Ectodermal cell (in vitro differentiated cells): Measurements from ENCODE around the gene SMIM9.

ENCODE experiments used
- H3K27ac ChIP-seq: 2 replicates; pipeline ENCODE4 v1.7.0; 2013; ENCODE audit warnings: mild to moderate bottlenecking, low read depth, low read length; ENCODE audit not compliant: insufficient read depth, poor library complexity, severe bottlenecking
- H3K27me3 ChIP-seq: 2 replicates; pipeline ENCODE4 v1.7.0; 2013; ENCODE audit warnings: mild to moderate bottlenecking, low read length; ENCODE audit not compliant: insufficient read depth, control insufficient read depth, poor library complexity, severe bottlenecking
- H3K36me3 ChIP-seq: one replicate; pipeline ENCODE4 v1.7.0; 2013; ENCODE audit warnings: low read length; ENCODE audit not compliant: control insufficient read depth, insufficient read depth
- H3K4me1 ChIP-seq: one replicate; pipeline ENCODE4 v1.7.0; 2013; ENCODE audit warnings: low read length; ENCODE audit not compliant: control insufficient read depth, insufficient read depth
- H3K4me3 ChIP-seq: 2 replicates; pipeline ENCODE4 v1.7.0; 2013; ENCODE audit warnings: low read depth, low read length, control low read depth; ENCODE audit not compliant: insufficient read depth
- H3K9me3 ChIP-seq: 2 replicates; pipeline ENCODE4 v1.7.0; 2013; ENCODE audit warnings: mild to moderate bottlenecking, low read length, moderate library complexity; ENCODE audit not compliant: control insufficient read depth
- WGBS, 2 experiments: methylation state at CpG; one replicate each; pipeline ENCODE4 v1.1.7; 2013; ENCODE audit warnings: missing lambda C conversion rate in 2 of 2; 5-methylcytosine and 5-hydroxymethylcytosine counted together

The SMIM9 gene

DNA sequence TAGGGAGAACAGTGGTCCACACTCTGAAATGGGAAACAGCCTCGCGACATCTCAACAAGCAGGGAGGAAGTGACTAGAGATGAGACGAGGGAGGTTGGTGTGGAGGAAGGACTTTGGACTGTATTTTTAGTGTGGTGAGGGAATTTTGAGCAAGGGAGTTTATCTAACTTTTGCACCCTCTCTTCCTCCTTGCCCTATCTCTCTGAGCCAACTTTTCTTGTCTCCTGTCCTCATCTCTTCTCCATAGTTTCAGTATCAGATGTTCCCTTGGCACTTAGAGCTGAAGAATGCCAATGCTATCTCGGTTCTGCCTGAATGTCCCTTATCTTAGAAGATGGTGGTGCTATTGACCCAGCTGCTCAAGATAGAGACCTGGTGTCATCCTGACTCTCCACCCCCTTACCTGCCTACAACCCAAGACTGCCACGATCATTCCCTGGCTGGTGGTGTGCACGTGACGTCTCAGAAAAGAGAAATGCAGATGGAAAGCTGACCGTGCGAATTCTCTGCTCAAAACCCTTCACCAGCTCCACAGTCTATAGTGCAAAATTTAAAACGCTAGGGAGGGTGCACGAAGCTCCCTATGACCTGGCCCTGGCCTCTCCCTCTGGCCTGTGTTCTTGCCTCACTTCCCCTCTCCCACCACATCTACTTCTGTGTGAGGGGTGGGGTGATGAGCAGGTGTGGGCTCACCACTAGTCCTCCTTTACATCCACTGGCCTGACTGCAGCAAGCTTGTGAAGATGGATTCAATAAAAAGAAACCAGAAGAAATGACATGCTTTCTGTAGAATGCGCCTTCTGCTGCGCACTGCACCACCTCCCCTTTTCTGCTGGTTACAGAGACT, 50.1 kb downstream of the SMIM9 start:
- 89 to 94% methylated on average over 11 to 13 of the region's 13 CpGs for WGBS, 2 experiments
- Histone ChIP-seq H3K4me3 (no peak overlapping the region), H3K27me3 (peaks cover 1% of the 10 kb centered on the region), H3K4me1 (no peaks in the 10 kb centered on the region), H3K9me3 (no peaks in the 10 kb centered on the region), H3K27ac (no peak overlapping the region), H3K36me3 (no peaks in the 10 kb centered on the region)

DNA sequence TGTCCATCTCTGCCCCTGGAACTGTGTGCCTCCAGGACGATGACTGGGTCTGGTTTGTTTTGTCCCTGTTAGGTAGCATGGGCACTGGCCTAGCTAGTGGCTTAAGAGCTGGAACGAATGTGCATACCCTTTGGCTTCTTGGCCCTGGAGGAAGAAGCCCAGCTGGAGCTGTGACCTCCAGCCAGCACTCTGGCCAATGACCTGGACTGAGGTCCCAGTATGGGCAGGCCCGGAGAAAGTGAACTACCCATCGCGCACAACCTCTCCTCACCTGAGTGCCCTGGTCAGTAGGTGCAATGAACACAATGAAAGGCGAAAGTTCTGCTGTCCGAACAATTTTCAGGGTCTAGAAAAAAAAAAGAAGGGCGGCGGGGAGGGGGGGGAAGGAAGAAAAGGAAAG, 53.5 kb downstream of the SMIM9 start:
- H3K27me3 ChIP-seq = no peaks in the 10 kb centered on the region
- no peaks in the 10 kb centered on the region for H3K4me1 ChIP-seq

DNA sequence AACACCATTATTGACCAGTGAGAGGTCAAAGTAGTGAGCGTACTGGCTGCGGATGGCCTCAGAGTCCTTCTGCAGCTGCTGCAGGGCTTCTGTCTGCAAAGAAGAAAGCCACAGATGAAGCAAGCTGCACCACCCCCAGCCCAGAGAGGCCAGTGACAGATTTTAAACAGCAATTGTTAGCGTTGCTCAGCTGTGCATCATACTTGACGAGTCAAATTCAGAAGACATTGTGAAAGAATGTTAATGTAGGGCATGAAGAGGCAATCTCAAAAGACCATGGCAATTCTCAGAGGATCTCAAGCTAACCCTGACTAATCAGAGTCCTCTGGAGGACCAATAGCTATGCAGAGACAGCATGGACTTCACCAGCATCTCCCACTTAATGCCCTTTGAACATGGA, 55.2 kb downstream of the SMIM9 start:
- H3K4me1 ChIP-seq = no peaks in the 10 kb centered on the region
- H3K27ac ChIP-seq = no peak overlapping the region
- H3K36me3 ChIP-seq = peaks cover 11% of the 10 kb centered on the region
- H3K9me3 ChIP-seq = no peaks in the 10 kb centered on the region
- no peaks in the 10 kb centered on the region for H3K27me3 ChIP-seq
- 95 to 96% methylated on average over 4 of the region's 4 CpGs for WGBS, 2 experiments
- H3K4me3 ChIP-seq = no peak overlapping the region

More for the DNA sequence above, 53.5 kb downstream of the SMIM9 start:
- peaks cover 5% of the 10 kb centered on the region for H3K36me3 ChIP-seq
- H3K9me3 ChIP-seq = no peaks in the 10 kb centered on the region
- H3K4me3 ChIP-seq = no peak overlapping the region
- 90 to 96% methylated on average over 5 of the region's 9 CpGs for WGBS, 2 experiments
- no peak overlapping the region for H3K27ac ChIP-seq

DNA sequence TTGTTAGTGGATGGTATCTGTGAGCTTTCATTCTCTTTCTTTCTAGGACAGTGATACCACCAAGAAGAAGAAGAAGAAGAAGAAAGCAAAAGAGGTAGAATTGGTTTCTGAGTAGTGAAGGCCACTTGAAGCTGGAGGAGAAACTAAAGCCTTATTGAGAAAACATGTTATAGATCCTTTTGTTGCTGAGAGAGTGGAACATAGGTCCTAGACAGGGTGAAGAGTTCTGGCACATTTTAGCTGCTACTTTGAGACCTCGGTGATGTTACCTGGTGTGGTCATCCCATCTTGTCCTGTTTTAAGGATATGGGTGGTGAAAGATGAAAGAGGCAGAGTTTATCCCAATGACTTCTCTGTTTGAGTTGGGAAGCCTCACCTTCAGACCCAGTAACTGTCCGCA, 57.7 kb downstream of the SMIM9 start:
- Histone ChIP-seq H3K27ac (no peak overlapping the region), H3K4me1 (no peaks in the 10 kb centered on the region), H3K4me3 (no peak overlapping the region), H3K36me3 (peaks cover 21% of the 10 kb centered on the region), H3K27me3 (no peaks in the 10 kb centered on the region), H3K9me3 (no peaks in the 10 kb centered on the region)
- 95 to 100% methylated on average over 2 of the region's 2 CpGs for WGBS, 2 experiments

DNA sequence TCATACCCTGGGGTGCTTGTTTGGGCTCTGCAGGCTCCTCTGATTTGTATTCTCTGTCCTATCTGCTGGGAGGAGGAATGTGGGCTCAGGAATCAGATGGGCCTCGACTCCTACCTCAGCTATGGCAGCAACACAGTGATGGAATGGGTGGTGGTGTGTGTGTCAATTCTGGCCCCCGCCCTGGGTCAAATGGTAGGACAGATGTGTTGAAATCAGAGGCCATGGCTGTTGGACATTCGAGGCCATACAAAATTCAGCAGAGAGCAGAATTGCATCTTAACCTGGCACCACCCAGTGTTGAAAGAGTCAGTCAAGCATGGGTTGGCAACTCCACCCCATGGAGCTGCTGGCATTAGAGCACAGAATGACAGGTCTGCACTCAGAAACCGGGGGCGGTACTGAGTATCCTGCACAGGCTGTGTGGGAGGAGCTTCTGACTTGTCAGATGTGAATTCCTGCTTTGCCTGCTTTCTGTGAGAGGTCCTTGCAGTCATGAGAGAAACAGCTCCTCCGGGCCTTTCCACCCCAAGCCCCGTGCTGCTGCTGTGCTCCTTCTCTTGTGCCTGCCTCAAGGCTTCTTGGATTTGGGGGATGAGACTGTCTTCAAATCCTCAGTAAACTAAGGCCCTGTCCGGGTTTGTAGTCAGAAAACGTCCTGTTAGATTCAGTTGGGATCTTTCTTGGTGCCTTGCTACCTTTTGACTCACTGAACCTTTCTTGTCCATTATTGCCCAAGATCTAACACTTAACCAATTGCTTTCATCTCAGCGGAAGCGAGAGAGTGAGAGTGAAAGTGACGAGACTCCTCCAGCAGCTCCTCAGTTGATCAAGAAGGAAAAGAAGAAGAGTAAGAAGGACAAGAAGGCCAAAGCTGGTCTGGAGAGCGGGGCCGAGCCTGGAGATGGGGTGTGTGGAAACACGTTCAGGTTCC, 58.8 kb downstream of the SMIM9 start:
- no peak overlapping the region for H3K4me3 ChIP-seq
- WGBS, 2 experiments = 95 to 96% methylated on average over 15 of the region's 15 CpGs
- H3K27ac ChIP-seq = no peak overlapping the region
- H3K36me3 ChIP-seq = peaks cover 23% of the 10 kb centered on the region
- no peaks in the 10 kb centered on the region for H3K27me3 ChIP-seq
- no peaks in the 10 kb centered on the region for H3K9me3 ChIP-seq
- H3K4me1 ChIP-seq = no peaks in the 10 kb centered on the region

DNA sequence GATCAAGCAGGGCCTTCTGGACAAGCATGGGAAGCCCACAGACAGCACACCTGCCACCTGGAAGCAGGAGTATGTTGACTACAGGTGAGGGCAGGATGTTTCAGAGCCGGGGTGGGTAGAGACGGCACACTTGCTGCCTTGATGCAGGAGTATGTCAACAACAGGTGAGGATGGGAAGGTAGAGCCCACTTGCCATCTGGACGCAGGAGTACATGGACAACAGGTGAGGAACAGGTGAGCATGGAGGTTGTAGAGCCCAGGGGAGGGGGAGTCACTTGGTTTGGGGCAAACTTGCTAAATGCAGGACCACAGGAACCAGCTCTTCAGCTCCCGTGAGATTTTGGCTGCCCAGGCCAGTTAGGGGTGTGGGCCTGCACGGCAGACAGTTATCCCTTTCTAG, 59.8 kb downstream of the SMIM9 start:
- H3K27ac ChIP-seq = no peak overlapping the region

More for the DNA sequence above, 59.8 kb downstream of the SMIM9 start:
- Histone ChIP-seq H3K4me1 (no peaks in the 10 kb centered on the region), H3K27me3 (no peaks in the 10 kb centered on the region), H3K36me3 (peaks cover 30% of the 10 kb centered on the region), H3K4me3 (no peak overlapping the region), H3K9me3 (no peaks in the 10 kb centered on the region)
- WGBS, 2 experiments = 95 to 97% methylated on average over 5 of the region's 5 CpGs
